Common myeloid progenitor, CD34-positive (primary cell): Measurements from ENCODE around the gene MORN5.

Experiments
- CTCF ChIA-PET: fragments of 350-600 bp; sonication (Branson Sonifier 250); formaldehyde crosslinking; loops from one replicate; lab custom pipeline; 2021; ENCODE audit warnings: antibody characterized with exemption; lab: Charles Lee
- POLR2A ChIA-PET: fragments of 350-600 bp; sonication (Branson Sonifier 250); formaldehyde crosslinking; loops from one replicate; lab custom pipeline; 2021; ENCODE audit warnings: antibody characterized with exemption; lab: Charles Lee
- DNase-seq, 3 donors: peaks; one replicate each; pipeline versions ENCODE4 v3.0.0 to v3.0.0-alpha.2; 2013
- H3K27ac ChIP-seq, 2 experiments: 1 replicate in 1 of 2; 2 replicates in 1 of 2; pipeline ENCODE4 v1.7.0; 2013; ENCODE audit warnings: inconsistent platforms in 2 of 2, low read length in 2 of 2, mild to moderate bottlenecking in 2 of 2, low read depth in 1 of 2, moderate library complexity in 1 of 2; ENCODE audit not compliant: severe bottlenecking in 2 of 2, insufficient read depth in 1 of 2, poor library complexity in 1 of 2
- H3K27me3 ChIP-seq, 5 experiments: replicated peaks in 2 of 5; 1 replicate in 3 of 5; 2 replicates in 2 of 5; pipeline versions ENCODE4 v1.6.1 to v1.7.0; 2013; ENCODE audit warnings: low read length in 4 of 5, mild to moderate bottlenecking in 2 of 5, moderate library complexity in 2 of 5, inconsistent platforms in 1 of 5; ENCODE audit not compliant: insufficient read depth in 5 of 5, control insufficient read depth in 4 of 5
- H3K36me3 ChIP-seq, 4 experiments: 1 replicate in 2 of 4; 2 replicates in 2 of 4; pipeline versions ENCODE4 v1.6.1 to v1.7.0; 2013; ENCODE audit warnings: low read length in 3 of 4, control low read depth in 1 of 4, mild to moderate bottlenecking in 1 of 4; ENCODE audit not compliant: control insufficient read depth in 4 of 4, insufficient read depth in 4 of 4
- H3K4me1 ChIP-seq, 4 experiments: 1 replicate in 3 of 4; 2 replicates in 1 of 4; pipeline versions ENCODE4 v1.6.1 to v1.7.1; 2013; ENCODE audit warnings: low read length in 3 of 4, mild to moderate bottlenecking in 3 of 4, control low read depth in 1 of 4, inconsistent platforms in 1 of 4, moderate library complexity in 1 of 4; ENCODE audit not compliant: control insufficient read depth in 4 of 4, insufficient read depth in 4 of 4; ENCODE audit errors: control extremely low read depth in 1 of 4
- H3K4me3 ChIP-seq, 7 experiments: 1 replicate in 4 of 7; 2 replicates in 3 of 7; pipeline versions ENCODE4 v1.5.1 to v1.7.0; 2013; ENCODE audit warnings: mild to moderate bottlenecking in 7 of 7, low read length in 6 of 7, moderate library complexity in 6 of 7, inconsistent platforms in 2 of 7, low read depth in 2 of 7, control low read depth in 1 of 7; ENCODE audit not compliant: insufficient read depth in 4 of 7, control insufficient read depth in 1 of 7; ENCODE audit errors: extremely low read depth in 1 of 7
- H3K9me3 ChIP-seq, 5 experiments: 1 replicate in 4 of 5; 2 replicates in 1 of 5; pipeline versions ENCODE4 v1.6.1 to v1.7.1; 2013; ENCODE audit warnings: low read length in 4 of 5, mild to moderate bottlenecking in 2 of 5, inconsistent platforms in 1 of 5, low read depth in 1 of 5, moderate library complexity in 1 of 5; ENCODE audit not compliant: control insufficient read depth in 4 of 5, insufficient read depth in 2 of 5; ENCODE audit errors: control extremely low read depth in 1 of 5
- WGBS: methylation state at CpG from one replicate; pipeline ENCODE4 v1.1.5; 2013; ENCODE audit not compliant: insufficient coverage; 5-methylcytosine and 5-hydroxymethylcytosine counted together

The MORN5 gene

GRCh38 chr9:122128007-122128968, 31.4 kb upstream of the MORN5 start:
- peaks cover 0 to 24% (median 6%) of the 10 kb centered on the region in 5 experiments for H3K27me3 ChIP-seq
- H3K27ac ChIP-seq, result no peak overlapping the region
- no peak overlapping the region for H3K4me3 ChIP-seq
- no peaks in the 10 kb centered on the region for H3K36me3 ChIP-seq
- ChIA-PET CTCF (interaction anchor here (1.2 to 13.7 kb wide), 7 partner anchors 11 to 222 kb away, joined by 3 to 277 read pairs (median 10); partner anchors contain the start of gene TTLL11), POLR2A (no interaction called here)
- DNase-seq, result peak in 2 of 3 donors; percentile 46 to 62
- H3K4me1 ChIP-seq, result peaks cover 0 to 24% (median 11%) of the 10 kb centered on the region in 4 experiments
- 55% methylated on average over 22 of the region's 24 CpGs for WGBS
- H3K9me3 ChIP-seq, result no peaks in the 10 kb centered on the region

DNA sequence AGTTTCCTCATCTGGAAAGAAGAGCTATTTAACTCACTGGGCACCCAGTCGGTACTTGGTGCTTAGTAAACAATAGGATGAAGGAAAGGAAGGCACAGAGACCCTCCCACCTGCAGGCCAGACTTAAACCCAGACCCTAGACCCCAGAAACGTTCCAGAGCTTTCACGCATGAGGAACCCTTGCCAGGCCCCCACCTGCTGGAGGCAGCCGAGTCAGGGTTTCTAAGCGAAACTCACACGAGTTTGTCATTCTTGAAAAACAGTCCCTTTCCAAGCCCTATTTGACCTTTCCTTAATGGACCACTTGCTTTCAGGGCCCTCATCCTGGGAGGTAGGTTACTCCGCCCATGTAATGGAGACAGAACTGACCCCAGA, 30.8 kb upstream of the MORN5 start:
- WGBS, result 92% methylated on average over 7 of the region's 7 CpGs
- ChIA-PET CTCF (interaction anchor here (1.2 to 11.5 kb wide), 7 partner anchors 10 to 222 kb away, joined by 3 to 277 read pairs (median 4); no protein-coding TSS in a partner anchor), POLR2A (no interaction called here)
- H3K4me3 ChIP-seq, result no peak overlapping the region
- H3K4me1 ChIP-seq, result peaks cover 0 to 24% (median 11%) of the 10 kb centered on the region in 4 experiments
- DNase-seq, result no peak
- no peak overlapping the region for H3K27ac ChIP-seq
- H3K27me3 ChIP-seq, result peaks cover 0 to 24% (median 6%) of the 10 kb centered on the region in 5 experiments
- no peaks in the 10 kb centered on the region for H3K9me3 ChIP-seq
- no peaks in the 10 kb centered on the region for H3K36me3 ChIP-seq

GRCh38 chr9:122129969-122130368, 29.7 kb upstream of the MORN5 start:
- ChIA-PET POLR2A (no interaction called here), CTCF (interaction anchor here (1.2 to 11.5 kb wide), 4 partner anchors 10 to 221 kb away, joined by 3 to 277 read pairs (median 60); no protein-coding TSS in a partner anchor)
- H3K4me3 ChIP-seq, result no peak overlapping the region

GRCh38 chr9:122130837-122131236, 28.9 kb upstream of the MORN5 start:
- no peaks in the 10 kb centered on the region for H3K36me3 ChIP-seq
- ChIA-PET POLR2A (no interaction called here), CTCF (interaction anchor here (2.8 kb wide), 1 partner anchor 15 kb away, joined by 13 read pairs; no protein-coding TSS in a partner anchor)
- H3K27me3 ChIP-seq, result peaks cover 0 to 18% (median 3%) of the 10 kb centered on the region in 5 experiments
- no peaks in the 10 kb centered on the region for H3K9me3 ChIP-seq
- peaks cover 0 to 20% (median 11%) of the 10 kb centered on the region in 4 experiments for H3K4me1 ChIP-seq
- H3K4me3 ChIP-seq, result no peak overlapping the region
- DNase-seq, result no peak
- 89% methylated on average over 4 of the region's 4 CpGs for WGBS
- no peak overlapping the region for H3K27ac ChIP-seq

More at GRCh38 chr9:122129969-122130368, 29.7 kb upstream of the MORN5 start:
- Histone ChIP-seq H3K27me3 (peaks cover 0 to 24% (median 6%) of the 10 kb centered on the region in 5 experiments), H3K9me3 (no peaks in the 10 kb centered on the region), H3K27ac (no peak overlapping the region), H3K4me1 (peaks cover 0 to 24% (median 11%) of the 10 kb centered on the region in 4 experiments), H3K36me3 (no peaks in the 10 kb centered on the region)
- no CpG with 5 or more reads among the region's 2 CpGs for WGBS
- no peak for DNase-seq

DNA sequence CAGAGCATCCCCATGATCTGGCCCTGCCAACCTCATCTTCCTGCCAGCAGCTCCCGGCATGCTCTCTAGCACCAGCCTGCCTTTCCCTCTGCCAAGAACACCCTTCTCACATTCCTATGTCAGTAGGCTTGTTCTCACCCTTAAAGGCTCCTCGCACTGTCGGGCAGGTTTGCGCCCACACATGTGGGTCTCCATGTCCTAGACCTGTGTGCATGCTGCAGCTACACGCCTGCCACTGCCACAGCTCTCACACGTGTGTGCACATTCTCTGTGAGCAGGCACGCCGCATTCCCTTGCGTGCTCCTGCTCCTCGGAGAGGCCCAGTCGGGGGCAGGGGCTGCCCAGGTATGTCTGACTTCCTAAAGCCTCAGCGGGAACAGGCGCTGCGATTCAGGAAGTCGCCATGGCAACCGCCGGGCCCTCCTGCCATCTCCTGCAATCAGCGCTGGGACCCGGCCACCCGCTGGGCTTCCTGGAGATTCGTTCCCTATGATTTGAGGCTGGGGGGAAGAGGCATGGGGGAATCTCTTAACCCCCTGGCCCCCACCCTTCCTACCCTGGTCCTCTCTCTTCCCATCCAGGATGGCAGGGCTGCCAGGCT, 28.2 kb upstream of the MORN5 start:
- POLR2A ChIA-PET, result no interaction called here
- H3K9me3 ChIP-seq, result no peaks in the 10 kb centered on the region
- no peak for DNase-seq
- peaks cover 0 to 13% (median 7%) of the 10 kb centered on the region in 4 experiments for H3K4me1 ChIP-seq
- H3K27me3 ChIP-seq, result peaks cover 0 to 12% (median 2%) of the 10 kb centered on the region in 5 experiments
- H3K4me3 ChIP-seq, result no peak overlapping the region
- 44% methylated on average over 18 of the region's 21 CpGs for WGBS
- no peak overlapping the region for H3K27ac ChIP-seq
- CTCF ChIA-PET, result interaction anchor here (2.8 to 4.9 kb wide), 2 partner anchors 8 to 14 kb away, joined by 13 to 33 read pairs; no protein-coding TSS in a partner anchor
- H3K36me3 ChIP-seq, result no peaks in the 10 kb centered on the region

DNA sequence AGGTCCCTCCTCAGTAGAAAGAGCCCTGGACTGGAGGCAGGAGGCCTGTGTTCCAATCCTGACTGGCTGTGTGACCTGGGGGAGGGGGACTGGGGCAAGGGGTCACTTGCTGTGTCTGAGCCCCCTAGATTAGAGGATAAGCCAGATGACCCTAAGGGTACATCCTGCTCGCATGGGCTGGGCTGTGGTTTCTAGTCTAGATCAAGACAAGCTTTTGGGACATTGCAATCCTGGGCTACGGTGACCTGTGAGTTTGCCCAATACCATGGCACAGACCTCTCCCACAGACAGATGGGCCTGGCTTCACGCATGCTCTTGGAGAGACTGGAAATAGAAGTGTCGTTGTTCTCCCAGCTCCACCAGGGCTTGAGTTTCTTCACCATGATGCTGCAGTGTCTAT, 27.2 kb upstream of the MORN5 start:
- 100% methylated on average over 2 of the region's 4 CpGs for WGBS
- Histone ChIP-seq H3K4me3 (no peak overlapping the region), H3K27ac (no peak overlapping the region), H3K27me3 (peaks cover 0 to 6% (median 0%) of the 10 kb centered on the region in 5 experiments), H3K9me3 (no peaks in the 10 kb centered on the region), H3K36me3 (no peaks in the 10 kb centered on the region), H3K4me1 (peaks cover 0 to 3% (median under 1%) of the 10 kb centered on the region in 4 experiments)
- ChIA-PET CTCF (interaction anchor here (0.6 to 4.9 kb wide), 5 partner anchors 9 to 644 kb away, joined by 3 to 33 read pairs (median 3); no protein-coding TSS in a partner anchor), POLR2A (no interaction called here)
- DNase-seq, result no peak
